OCI-LY1 (cell line): ENCODE measurements around the gene CDC42EP4.

Source experiments
- EZH2 ChIP-seq: fragments of 200-600 bp; sonication (generic), shearing (Covaris generic); IDR thresholded peaks from 2 replicates; pipeline ENCODE4 v1.8.0; 2017; ENCODE audit warnings: borderline replicate concordance, mixed run types, mild to moderate bottlenecking, antibody characterized with exemption, low read length, moderate library complexity, mixed read lengths
- TF ChIP-seq, protein P1 (sequence below): fragments of 200-600 bp; sonication (generic), shearing (Covaris generic); IDR thresholded peaks from 2 replicates; pipeline ENCODE4 v1.5.1; 2017; ENCODE audit warnings: mild to moderate bottlenecking, antibody characterized with exemption, low read length, moderate library complexity, mixed read lengths

- TF ChIP-seq, protein P1, sequence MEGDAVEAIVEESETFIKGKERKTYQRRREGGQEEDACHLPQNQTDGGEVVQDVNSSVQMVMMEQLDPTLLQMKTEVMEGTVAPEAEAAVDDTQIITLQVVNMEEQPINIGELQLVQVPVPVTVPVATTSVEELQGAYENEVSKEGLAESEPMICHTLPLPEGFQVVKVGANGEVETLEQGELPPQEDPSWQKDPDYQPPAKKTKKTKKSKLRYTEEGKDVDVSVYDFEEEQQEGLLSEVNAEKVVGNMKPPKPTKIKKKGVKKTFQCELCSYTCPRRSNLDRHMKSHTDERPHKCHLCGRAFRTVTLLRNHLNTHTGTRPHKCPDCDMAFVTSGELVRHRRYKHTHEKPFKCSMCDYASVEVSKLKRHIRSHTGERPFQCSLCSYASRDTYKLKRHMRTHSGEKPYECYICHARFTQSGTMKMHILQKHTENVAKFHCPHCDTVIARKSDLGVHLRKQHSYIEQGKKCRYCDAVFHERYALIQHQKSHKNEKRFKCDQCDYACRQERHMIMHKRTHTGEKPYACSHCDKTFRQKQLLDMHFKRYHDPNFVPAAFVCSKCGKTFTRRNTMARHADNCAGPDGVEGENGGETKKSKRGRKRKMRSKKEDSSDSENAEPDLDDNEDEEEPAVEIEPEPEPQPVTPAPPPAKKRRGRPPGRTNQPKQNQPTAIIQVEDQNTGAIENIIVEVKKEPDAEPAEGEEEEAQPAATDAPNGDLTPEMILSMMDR: no peak
- no peak for TF ChIP-seq EZH2
Measured at GRCh38 chr17:73360961-73361761, 49.4 kb upstream of the CDC42EP4 start.
